ENCODE measurements around the gene COPG2.

Gene COPG2

DNA sequence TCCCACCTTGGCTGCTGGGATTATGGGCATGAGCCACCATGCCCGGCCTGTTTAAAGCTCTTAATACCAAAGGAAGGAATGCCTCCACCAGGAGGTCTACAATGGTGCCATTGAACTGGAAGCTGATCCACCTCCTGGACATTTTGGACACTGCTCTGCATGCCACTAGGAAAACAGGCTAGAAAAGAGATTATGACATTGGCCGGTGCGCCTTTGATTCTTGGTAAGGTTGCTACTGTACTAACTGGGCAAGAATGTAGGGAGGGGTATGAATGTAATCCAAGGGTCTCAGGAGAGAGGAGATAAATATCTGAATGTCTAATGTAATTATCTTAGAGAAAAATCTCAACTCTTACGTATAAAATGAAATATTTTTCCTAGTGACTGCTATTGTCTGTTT, 39.5 kb upstream of the COPG2 start:
- Histone ChIP-seq H3K79me2 (ENCODE audit: control insufficient read depth, low read length) (no peaks in the 10 kb centered on the region), H3K27ac (ENCODE audit: low read depth, low read length) (no peak overlapping the region), H3K9me2 (replicated peaks; ENCODE audit: control insufficient read depth, low read length) (no peaks in the 10 kb centered on the region), H3K36me3 (ENCODE audit: control insufficient read depth, low read length) (no peaks in the 10 kb centered on the region), H3K4me3 (ENCODE audit: low read length) (no peak overlapping the region), H3K4me2 (ENCODE audit: low read length) (no peak overlapping the region), H3F3A (ENCODE audit: control insufficient read depth, insufficient read depth) (no peaks in the 10 kb centered on the region), H3K27me3 (ENCODE audit: control insufficient read depth, low read length) (0 out of 2 replicates have a peak, but pooled peaks cover 8% of the 10 kb centered on the region), H3K4me1 (ENCODE audit: control insufficient read depth, low read length) (no peaks in the 10 kb centered on the region), H3K9me3 (ENCODE audit: control insufficient read depth, insufficient read depth, low read length) (no peaks in the 10 kb centered on the region), H4K20me1 (ENCODE audit: control insufficient read depth, insufficient read depth, low read depth, low read length) (no peaks in the 10 kb centered on the region)
- TF ChIP-seq, protein P1, sequence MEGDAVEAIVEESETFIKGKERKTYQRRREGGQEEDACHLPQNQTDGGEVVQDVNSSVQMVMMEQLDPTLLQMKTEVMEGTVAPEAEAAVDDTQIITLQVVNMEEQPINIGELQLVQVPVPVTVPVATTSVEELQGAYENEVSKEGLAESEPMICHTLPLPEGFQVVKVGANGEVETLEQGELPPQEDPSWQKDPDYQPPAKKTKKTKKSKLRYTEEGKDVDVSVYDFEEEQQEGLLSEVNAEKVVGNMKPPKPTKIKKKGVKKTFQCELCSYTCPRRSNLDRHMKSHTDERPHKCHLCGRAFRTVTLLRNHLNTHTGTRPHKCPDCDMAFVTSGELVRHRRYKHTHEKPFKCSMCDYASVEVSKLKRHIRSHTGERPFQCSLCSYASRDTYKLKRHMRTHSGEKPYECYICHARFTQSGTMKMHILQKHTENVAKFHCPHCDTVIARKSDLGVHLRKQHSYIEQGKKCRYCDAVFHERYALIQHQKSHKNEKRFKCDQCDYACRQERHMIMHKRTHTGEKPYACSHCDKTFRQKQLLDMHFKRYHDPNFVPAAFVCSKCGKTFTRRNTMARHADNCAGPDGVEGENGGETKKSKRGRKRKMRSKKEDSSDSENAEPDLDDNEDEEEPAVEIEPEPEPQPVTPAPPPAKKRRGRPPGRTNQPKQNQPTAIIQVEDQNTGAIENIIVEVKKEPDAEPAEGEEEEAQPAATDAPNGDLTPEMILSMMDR (IDR thresholded peaks at IDR 0.05; ENCODE audit: low read depth, low read length, poor library complexity, severe bottlenecking): no peak
- TF ChIP-seq EZH2phosphoT487 (IDR thresholded peaks at IDR 0.05; ENCODE audit: borderline replicate concordance, low read length): no peak

DNA sequence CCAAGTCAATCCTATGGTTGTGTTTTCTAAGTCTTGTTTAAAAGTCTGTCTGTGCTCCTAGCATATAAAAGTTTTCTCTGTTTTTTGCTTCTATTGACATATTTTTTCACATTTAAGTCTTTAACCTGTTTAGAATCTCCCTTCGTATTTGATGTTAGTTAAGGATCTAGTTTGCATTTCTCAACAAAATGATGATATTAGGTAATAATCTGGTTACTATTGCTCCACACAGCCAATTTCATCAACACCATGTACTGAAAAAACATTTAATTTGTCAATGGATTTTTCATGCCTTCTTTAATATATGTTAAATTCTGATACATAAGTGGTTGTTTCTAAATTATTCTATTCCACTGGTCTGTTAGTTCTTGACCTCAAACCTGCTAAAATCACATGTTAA, 35.3 kb upstream of the COPG2 start:
- Histone ChIP-seq H3K4me1 (ENCODE audit: control insufficient read depth, low read length) (no peaks in the 10 kb centered on the region), H3K4me3 (ENCODE audit: low read length) (no peak overlapping the region), H3K9me2 (replicated peaks; ENCODE audit: control insufficient read depth, low read length) (no peaks in the 10 kb centered on the region), H3K9me3 (ENCODE audit: control insufficient read depth, insufficient read depth, low read length) (no peaks in the 10 kb centered on the region), H3K27me3 (ENCODE audit: control insufficient read depth, low read length) (0 out of 2 replicates have a peak, but pooled peaks cover 15% of the 10 kb centered on the region), H4K20me1 (ENCODE audit: control insufficient read depth, insufficient read depth, low read depth, low read length) (no peaks in the 10 kb centered on the region), H3F3A (ENCODE audit: control insufficient read depth, insufficient read depth) (no peaks in the 10 kb centered on the region), H3K79me2 (ENCODE audit: control insufficient read depth, low read length) (no peaks in the 10 kb centered on the region), H3K27ac (ENCODE audit: low read depth, low read length) (no peak overlapping the region), H3K4me2 (ENCODE audit: low read length) (no peak overlapping the region), H3K36me3 (ENCODE audit: control insufficient read depth, low read length) (no peaks in the 10 kb centered on the region)
- TF ChIP-seq, protein P1 (IDR thresholded peaks at IDR 0.05; ENCODE audit: low read depth, low read length, poor library complexity, severe bottlenecking): no peak
- no peak for TF ChIP-seq EZH2phosphoT487 (IDR thresholded peaks at IDR 0.05; ENCODE audit: borderline replicate concordance, low read length)

- TF ChIP-seq, protein P1 (IDR thresholded peaks at IDR 0.05; ENCODE audit: low read depth, low read length, poor library complexity, severe bottlenecking): no peak
- TF ChIP-seq EZH2phosphoT487 (IDR thresholded peaks at IDR 0.05; ENCODE audit: borderline replicate concordance, low read length): no peak
- H3F3A ChIP-seq (ENCODE audit: control insufficient read depth, insufficient read depth): no peaks in the 10 kb centered on the region
- no peaks in the 10 kb centered on the region for H3K9me3 ChIP-seq (ENCODE audit: control insufficient read depth, insufficient read depth, low read length)
- H3K27ac ChIP-seq (ENCODE audit: low read depth, low read length): no peak overlapping the region
- H4K20me1 ChIP-seq (ENCODE audit: control insufficient read depth, insufficient read depth, low read depth, low read length): no peaks in the 10 kb centered on the region
- no peaks in the 10 kb centered on the region for H3K79me2 ChIP-seq (ENCODE audit: control insufficient read depth, low read length)
- no peak overlapping the region for H3K4me3 ChIP-seq (ENCODE audit: low read length)
- H3K4me1 ChIP-seq (ENCODE audit: control insufficient read depth, low read length): no peaks in the 10 kb centered on the region
- 0 out of 2 replicates have a peak, but pooled peaks cover 15% of the 10 kb centered on the region for H3K27me3 ChIP-seq (ENCODE audit: control insufficient read depth, low read length)
- H3K9me2 ChIP-seq (replicated peaks; ENCODE audit: control insufficient read depth, low read length): no peaks in the 10 kb centered on the region
- H3K36me3 ChIP-seq (ENCODE audit: control insufficient read depth, low read length): no peaks in the 10 kb centered on the region
- no peak overlapping the region for H3K4me2 ChIP-seq (ENCODE audit: low read length)
Observed at GRCh38 chr7:130701650-130702049, 33.1 kb upstream of the COPG2 start.
